Medulla oblongata (tissue), 1 donor: Measurements from ENCODE around the gene SMARCD1.

ENCODE experiments used
- DNase-seq: peaks from one replicate; pipeline ENCODE4 v3.0.0-alpha.2; 2015; ENCODE audit errors: extremely low spot score

SMARCD1 gene

GRCh38 chr12:50057000-50057841 is 27.9 kb upstream of the SMARCD1 start, which contains the start of gene ASIC1:
ASIC1 (plus strand) TSS chr12:50057596; CDS start chr12:50058767, 1,171 bp downstream.
- DNase-seq, result peak; percentile 66

DNA sequence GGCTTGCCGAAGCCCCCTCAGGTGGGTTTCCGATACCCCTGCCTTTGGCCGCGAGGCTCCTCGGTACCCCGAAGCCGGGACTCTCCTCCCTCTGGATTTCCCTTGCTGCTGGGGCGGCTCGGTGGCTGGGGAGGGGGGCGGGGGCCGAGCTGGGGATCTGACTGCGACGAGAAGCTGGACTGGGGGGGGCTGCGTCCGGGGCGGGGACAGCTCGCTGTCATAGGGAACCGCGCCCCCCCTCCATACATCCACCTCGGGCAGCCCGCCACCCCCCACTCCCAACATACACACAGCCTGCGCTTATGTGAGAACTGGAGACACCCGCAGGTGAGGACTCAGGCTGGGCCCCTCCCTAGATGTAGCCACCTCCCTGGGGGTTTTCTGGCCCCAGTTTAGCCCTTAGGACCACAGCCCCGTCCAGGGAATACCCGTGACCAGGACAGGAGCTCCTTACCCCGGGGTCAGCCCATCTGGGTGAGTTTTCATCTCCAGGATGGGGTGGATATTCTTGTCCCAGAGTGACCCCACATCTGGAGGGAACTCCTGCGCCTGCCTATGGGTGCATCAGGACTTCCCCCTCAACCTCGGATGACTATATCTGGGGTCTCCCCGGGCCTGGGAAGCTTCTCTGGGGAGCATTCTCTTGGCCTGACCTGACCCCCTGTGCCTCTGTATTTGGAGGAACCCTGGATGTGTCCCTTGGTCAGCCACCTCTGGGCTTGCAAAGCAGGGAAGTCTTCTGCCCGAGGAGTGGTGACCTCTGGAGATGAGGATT is 27.1 kb upstream of the SMARCD1 start:
- no peak for DNase-seq

GRCh38 chr12:50058743-50059312 is 26.3 kb upstream of the SMARCD1 start:
- DNase-seq, result no peak

DNA sequence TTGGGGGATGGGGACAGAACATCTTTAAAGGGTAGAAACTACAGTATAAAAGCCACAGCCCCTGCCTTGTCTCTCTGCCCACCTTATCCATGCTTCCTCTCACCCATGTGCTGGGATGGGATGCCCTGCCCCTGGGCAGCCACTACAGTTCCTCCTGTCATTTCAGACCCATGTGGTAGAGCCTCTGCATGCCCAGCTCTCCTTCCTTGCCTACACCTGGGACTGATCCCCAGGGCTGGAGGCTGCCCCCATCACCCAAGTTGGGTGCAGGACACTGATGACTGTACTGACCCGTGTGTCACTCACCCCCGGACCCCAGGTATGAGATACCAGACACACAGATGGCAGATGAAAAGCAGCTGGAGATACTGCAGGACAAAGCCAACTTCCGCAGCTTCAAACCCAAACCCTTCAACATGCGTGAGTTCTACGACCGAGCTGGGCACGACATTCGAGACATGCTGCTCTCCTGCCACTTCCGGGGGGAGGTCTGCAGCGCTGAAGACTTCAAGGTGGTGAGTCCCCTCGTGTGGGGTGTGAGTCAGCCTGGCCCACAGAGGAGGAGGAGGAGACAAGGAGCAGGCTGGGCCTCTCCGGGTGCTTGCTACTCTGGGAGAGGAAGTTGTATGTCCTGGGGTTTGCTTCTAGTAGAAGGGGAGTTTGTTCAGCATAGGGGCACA is 25.6 kb upstream of the SMARCD1 start:
- no peak for DNase-seq

- no peak for DNase-seq
Measured at GRCh38 chr12:50060120-50060468, 25.0 kb upstream of the SMARCD1 start.

DNA sequence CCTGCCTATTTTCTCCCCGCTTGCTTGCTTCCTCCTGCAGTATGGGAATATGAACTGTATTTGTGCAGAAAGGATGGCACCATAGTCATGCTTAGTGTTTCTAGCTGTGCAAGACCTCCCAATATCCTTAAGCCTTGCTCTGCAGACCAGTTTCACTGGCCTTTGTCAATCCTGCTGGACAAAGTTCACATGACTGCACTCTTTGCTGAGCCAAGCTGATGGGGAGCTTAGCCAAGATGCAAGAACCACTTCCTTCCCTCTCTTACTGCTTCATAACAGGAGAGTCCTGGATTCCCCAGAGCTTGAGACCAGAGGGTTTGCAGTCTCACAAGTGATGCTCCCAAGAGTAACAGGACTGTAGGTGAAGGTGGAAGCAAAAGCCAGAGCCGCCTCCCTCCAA is 24.0 kb upstream of the SMARCD1 start:
- peak; percentile 63 for DNase-seq

GRCh38 chr12:50061946-50062686 is 23.0 kb upstream of the SMARCD1 start:
- DNase-seq, result no peak

DNA sequence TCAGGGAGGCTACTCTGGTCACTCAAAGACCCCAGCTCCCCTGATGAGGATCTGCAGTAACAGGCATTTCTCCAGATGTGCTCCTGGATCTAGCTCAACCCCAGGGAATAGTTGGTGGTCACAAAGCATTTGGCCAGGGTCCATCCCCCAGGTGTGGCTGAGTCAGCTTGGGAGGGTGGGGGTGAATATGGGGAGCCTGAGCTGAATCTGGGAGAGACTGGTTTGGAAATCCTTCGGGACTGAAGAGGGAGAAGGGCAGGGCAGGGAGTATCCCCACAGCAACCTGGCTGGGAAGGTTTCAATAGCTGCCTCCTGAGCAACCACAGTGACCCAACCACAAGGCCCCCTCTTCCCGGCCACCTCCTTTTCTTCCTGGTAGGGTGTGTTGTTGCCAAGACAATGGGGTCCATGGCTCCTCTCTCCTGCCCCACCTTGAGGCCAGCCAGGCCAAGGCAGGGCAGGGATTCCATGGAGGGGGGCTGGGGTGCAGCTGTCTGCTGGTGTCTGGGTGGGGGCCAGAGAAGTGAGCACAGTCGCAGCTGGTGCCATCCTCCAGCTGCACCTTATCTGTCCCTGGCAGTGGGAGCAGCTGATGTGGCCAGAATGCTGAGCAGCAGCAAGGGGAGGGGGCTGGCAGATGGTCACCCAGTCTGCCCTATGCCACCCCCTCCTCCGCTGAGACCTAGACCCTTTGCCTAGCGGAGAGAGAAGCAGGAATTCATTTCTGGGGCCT is 22.2 kb upstream of the SMARCD1 start:
- DNase-seq, result no peak

- no peak for DNase-seq
Measured at GRCh38 chr12:50065726-50066310, 19.3 kb upstream of the SMARCD1 start.

DNA sequence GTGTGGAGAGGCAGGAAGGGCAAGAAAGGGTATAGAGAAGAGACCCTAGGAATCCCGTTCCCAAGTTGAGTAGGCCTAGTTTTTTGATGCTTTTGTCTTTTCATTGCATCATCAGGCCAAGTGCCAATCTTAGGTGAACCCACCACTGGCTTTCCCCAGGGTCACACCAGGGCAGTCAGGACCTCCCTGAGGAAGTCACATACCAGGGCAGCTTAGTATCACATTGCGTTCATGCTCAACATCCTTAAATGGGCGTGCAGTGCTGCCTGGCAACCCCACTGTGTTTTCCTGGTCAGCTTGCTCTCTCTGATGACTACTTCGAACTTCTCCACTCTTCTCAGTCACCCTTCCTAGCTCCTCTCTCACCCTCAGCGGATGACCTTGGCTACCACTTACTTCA is 18.7 kb upstream of the SMARCD1 start:
- DNase-seq, result no peak

- no peak for DNase-seq
Measured at GRCh38 chr12:50069069-50069468, 16.1 kb upstream of the SMARCD1 start.

GRCh38 chr12:50069539-50069938 is 15.6 kb upstream of the SMARCD1 start:
- DNase-seq, result no peak

GRCh38 chr12:50070314-50071060 is 14.7 kb upstream of the SMARCD1 start:
- DNase-seq, result peak; percentile 91

DNA sequence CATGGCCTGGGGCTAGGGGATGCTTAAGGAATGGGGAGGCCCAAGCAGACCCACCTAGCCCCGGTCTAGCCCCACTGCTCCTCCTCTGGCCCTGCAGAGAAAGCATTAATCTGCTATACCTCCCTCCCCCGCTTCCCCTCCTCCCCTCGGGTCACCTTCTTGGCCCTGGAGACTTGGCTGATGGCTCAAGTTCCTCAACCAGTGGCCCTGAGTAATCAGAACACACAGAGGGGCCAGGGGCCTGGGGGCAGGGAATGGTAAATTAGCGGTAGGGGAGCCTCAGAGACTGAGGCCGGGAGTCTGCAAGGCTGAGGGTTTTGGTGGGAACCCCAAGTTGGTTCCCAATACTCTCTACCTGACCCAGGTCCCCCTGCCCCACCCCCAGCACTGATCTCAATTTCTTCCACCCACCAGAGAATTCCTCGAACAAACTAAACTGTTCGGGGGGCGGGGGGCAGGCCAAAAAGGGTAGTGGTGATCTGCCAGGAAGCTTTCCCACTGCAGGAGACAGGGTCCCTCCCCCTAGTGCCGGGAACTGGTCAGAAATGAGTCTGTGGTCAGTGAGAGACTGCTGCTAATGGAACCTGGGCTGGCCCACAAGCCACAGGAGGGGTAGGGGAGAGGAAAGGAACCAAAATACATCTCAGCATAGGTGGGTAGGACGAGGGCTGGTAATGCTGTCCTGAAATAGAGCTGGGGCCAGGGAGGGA is 12.8 kb upstream of the SMARCD1 start:
- no peak for DNase-seq

DNA sequence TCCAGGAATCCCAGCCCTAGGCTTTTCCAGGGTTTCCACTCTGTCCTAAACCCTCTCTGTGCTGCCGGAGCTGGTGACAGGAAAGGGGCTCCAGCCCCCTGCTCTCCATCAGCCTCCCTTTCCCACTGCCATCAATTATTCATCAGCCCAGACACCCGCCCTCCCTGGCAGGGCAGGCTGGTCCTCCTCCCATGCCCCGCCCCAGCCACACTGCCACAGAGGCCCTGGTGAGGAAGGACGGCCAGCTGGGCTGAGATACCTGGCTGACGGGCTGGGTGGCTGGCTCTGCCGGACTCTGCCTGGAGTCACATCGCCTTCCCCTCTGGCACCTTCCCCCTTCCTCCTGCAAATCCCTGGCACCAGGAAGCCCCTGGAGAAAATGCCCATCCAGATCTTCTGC is 11.9 kb upstream of the SMARCD1 start:
- DNase-seq, result no peak

DNA sequence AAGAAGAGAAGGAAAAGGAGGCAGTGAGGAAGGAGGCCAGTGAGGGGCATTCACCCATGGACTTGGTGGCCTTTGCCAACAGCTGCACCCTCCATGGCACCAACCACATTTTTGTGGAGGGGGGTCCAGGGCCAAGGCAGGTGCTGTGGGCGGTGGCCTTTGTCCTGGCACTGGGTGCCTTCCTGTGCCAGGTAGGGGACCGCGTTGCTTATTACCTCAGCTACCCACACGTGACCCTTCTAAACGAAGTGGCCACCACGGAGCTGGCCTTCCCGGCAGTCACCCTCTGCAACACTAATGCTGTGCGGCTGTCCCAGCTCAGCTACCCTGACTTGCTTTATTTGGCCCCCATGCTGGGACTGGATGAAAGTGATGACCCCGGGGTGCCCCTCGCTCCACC is 11.4 kb upstream of the SMARCD1 start:
- DNase-seq, result no peak

GRCh38 chr12:50074936-50075807 is 10.0 kb upstream of the SMARCD1 start:
- peak; percentile 90 for DNase-seq

GRCh38 chr12:50075808-50076170 is 9.4 kb upstream of the SMARCD1 start:
- DNase-seq, result no peak
